ENCODE measurements around the gene LHX8.
"Not testable (repeated sequence)": the region's sequence is repeated elsewhere in the genome, so short reads cannot be mapped to it uniquely, and the experiment has no call there.

The LHX8 gene

DNA sequence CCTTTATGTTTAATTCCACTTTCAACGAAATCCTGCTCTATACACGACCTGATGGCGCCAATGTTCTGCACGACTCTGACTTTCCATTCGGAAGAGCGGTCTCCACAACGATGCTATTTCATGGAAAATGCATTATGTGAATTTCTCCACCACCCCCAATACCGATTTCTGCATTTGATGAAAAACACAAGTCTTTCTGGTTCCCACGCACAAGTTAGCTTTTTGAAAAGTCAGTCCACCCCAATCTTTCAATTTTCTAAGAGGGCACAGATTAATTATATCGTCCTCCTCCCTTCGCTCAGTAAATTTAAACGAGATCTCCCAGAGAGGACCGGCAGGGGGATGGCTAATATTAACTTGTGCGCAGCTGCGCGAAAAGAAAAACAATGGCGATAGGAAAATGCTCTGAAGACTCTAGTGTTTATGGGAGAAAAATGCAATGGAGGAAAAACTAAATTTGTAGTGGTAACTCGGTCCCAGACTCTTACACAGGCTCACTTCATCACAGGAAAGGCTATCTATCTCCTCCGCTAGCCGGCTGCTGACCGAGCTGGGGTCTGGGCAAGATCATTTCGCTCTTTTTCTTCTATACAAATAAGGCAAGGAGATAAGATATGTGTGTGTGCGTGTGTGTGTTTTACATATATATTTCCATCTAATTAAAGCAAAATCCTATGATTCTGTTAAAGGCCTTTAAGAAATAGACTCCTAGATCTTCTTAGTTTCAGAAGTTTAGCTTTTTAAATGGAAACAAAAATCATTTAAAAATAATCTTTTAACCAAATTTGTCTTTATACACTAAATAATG, 1.2 kb upstream of the LHX8 start:
- DNase-seq (ENCODE audit: low read depth, low spot score), result no peak

GRCh38 chr1:75134647-75135572, 722 bp downstream of the LHX8 start:
- DNase-seq (ENCODE audit: low read depth, low spot score), result no peak

DNA sequence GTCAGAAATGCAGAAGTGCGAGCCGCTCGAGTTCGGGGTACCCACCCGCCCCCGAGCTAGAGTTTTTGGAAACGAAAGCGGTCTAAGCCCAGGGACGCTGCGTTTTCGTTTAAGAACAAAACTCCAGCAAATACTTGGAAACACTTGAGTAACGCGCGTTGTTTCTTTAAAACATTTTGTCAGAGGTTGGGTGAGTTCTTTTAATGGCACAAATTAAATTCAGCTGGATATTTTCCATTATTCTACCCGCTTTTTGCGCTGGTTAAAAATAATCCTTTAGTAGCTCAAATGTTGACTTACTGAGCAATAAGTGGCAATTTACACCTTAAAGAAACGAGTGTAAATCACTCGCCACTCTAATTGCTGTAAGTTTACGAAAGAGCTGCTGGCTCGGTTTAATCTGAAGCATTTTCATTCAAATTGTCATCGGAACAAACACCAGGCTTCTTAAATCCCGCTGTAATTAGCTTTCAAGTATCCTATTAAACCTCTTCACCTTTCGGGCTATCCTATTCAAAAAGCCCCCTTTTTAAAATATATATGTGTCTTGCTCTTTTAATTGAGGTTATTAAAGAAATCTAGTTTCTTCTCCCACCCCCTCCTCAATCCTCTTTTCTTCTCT, 1.5 kb downstream of the LHX8 start:
- no peak for DNase-seq (ENCODE audit: low read depth, low spot score)

- DNase-seq (ENCODE audit: low read depth, low spot score), result no peak
Measured at GRCh38 chr1:75136195-75136815, 2.1 kb downstream of the LHX8 start.

GRCh38 chr1:75136921-75137641, 2.9 kb downstream of the LHX8 start:
- DNase-seq (ENCODE audit: low read depth, low spot score), result no peak

- no peak for DNase-seq (ENCODE audit: low read depth, low spot score)
Measured at GRCh38 chr1:75152092-75152491, 17.9 kb downstream of the LHX8 start.

DNA sequence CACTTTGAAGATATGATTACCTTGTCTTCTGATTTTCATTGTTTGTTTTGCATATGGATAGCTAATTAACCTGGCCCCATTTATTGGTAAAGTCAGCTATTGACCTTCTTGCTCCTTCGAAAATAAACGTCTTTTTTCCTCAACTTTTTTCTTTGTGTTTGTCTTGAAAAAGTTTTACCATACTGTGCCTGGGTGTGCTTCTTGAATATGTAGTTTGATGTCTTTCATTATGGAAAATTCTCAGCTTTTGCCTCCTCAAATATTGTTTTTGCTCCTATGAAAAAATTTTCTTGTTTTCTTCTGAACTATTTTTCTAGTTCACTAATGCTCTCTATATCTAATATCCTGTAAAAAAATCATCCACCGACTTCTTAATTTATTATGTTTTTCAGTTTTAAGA, 25.0 kb downstream of the LHX8 start:
- no peak for DNase-seq (ENCODE audit: low read depth, low spot score)

GRCh38 chr1:75165264-75165663, 31.1 kb downstream of the LHX8 start:
- no peak for DNase-seq (ENCODE audit: low read depth, low spot score)

DNA sequence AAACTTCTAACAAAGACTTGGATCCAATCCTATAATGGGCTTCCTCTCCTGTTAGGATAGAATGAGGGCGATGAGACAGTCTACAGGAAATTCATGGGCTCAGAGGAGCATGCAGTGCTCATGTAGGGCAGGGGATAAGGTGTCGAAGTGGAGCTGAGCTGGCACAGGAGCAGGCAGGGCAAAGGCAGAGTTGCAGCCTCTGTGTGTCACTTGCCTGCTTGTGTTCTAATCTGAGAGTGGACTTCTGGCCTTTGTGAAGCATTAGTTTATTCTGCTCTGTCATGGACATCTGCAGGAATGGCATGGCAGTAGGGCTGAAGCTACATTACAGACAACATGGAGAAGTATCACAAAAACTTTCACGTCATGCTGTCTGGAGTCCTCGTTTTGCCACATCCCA, 32.6 kb downstream of the LHX8 start:
- DNase-seq (ENCODE audit: low read depth, low spot score), result no peak

DNA sequence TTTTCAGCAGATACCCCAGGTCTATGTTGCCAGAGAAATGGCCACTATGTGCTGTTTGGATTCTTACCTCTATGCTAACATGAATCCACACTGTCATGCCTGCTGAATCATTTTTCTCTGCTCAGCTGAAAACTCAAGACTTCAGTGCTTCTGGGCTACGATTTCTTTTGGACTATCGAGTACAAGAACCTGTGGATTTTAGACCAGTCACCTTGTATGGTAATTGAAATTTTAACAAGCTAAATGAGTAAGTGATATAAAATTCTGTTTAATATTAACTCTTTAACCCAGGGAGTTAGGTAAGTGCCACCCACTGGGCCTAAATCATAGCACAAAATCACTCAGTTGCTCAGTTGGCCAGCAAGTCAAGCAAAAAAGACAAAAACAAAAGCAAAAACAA, 35.8 kb downstream of the LHX8 start:
- no peak for DNase-seq (ENCODE audit: low read depth, low spot score)

DNA sequence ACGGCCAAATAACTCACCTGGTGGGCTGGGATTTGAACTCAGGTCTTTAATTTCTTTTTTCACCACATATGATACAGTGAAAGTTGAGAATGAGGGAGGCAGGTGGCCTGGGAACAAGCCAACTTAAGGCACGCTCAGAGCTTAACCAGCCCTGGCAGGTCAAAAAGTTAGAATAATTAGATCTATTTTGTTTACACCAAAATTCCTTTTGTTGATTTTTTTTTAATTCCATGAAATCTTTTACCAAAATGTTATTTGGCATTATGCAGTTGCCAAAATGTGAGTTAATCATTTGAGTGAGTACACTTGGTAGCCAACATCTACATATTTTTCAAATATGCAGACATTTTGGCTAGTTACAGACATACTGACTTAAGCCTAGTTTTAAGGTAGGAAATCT, 36.8 kb downstream of the LHX8 start:
- no peak for DNase-seq (ENCODE audit: low read depth, low spot score)

- DNase-seq (ENCODE audit: low read depth, low spot score), result no peak
Measured at GRCh38 chr1:75171876-75172275, 37.7 kb downstream of the LHX8 start.

DNA sequence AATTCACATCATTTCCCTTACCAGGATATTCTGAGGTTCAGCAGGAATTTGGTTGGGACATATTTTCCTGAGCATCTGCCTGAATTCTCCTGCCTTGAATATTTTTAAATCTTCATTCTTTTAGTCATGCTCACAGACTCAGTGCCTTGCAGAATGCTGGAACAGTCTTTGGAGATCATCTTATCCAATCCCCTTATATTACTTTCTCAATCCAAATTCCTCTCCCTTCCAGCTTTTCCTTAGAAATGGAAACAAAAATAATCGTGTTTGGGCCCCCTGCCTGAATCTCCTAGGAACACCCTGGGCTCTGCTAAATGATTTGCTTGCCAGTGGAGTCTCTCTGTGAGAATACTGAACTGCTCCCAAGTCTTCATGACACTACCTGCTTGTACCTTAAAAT, 38.4 kb downstream of the LHX8 start:
- no peak for DNase-seq (ENCODE audit: low read depth, low spot score)

- DNase-seq (ENCODE audit: low read depth, low spot score), result no peak
Measured at GRCh38 chr1:75174031-75174760, 40.0 kb downstream of the LHX8 start.

DNA sequence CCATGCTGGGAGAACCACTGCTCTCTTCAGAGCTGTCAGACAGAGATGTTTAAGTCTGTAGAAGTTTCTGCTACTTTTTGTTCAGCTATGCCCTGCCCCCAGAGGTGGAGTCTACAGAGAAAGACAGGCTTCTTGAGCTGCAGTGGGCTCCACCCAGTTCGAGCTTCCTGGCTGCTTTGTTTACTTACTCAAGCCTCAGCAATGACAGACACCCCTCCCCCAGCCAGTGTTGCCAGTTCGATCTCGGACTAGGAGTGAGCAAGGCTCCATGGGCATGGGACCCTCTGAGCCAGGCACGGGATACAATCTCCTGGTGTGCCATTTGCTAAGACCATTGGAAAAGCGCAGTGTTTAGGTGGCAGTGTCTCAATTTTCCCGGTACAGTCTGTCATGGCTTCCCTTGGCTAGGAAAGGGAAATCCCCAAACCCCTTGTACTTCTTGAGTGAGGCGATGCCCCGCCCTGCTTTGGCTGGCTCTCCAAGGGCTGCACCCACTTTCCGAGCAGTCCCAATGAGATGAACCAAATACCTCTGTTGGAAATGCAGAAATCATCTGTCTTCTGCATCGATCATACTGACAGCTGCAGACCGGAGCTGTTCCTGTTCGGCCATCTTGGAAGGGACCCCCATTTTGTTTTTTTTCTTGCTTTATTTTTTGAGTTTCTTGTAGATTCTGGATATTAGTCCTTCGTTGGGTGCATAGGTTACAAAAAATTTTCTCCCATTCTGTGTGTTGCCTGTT, 47.2 kb downstream of the LHX8 start:
- DNase-seq (ENCODE audit: low read depth, low spot score), result not testable (repeated sequence)

GRCh38 chr1:75188892-75189291, 54.7 kb downstream of the LHX8 start:
- DNase-seq (ENCODE audit: low read depth, low spot score), result no peak

DNA sequence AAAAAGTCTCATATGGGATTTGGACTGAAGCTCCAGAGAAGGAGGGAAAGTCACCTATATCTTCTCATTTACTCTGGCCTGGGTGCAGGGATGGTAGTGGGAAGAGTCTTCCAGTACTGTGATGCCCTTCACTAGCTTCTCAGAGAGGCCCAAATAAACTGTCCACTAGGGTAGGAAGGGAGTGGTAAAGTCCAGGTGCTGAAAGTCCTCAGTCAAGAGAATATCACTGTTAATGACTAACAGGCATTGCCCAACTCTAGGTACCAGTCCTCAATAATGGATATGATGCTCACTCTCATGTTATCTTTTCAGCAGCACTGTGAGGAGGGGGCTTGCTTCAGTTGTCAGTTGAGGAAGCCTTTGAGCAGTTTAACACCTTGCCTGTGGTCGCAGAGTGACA, 64.0 kb downstream of the LHX8 start:
- DNase-seq (ENCODE audit: low read depth, low spot score), result no peak

DNA sequence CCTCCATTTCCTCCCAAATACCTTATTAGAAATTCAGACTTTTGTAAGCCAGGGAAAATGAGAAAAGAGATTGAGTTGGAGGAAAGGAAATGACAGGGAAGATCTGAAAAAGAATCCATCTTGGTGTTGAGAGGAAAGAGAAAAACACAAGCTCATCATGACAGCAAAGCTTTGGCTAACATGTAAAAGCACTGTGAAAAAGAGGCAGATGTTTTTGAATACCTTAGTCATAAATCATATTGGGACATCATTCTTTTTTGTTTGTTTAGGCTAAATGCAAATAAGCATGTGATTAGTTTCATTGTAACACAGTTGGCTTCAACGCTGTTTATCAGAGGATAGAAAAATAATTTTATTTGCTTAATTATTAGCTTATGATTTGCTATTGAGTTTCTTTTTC, 64.6 kb downstream of the LHX8 start:
- DNase-seq (ENCODE audit: low read depth, low spot score), result no peak

- DNase-seq (ENCODE audit: low read depth, low spot score), result no peak
Measured at GRCh38 chr1:75202751-75203150, 68.6 kb downstream of the LHX8 start.
